GM19324 (cell line): ENCODE measurements around the gene NECTIN1.

Experiments
- ATAC-seq: cut with Tn5 transposase; IDR thresholded peaks from one replicate; pipeline ENCODE4 v1.9.1; 2021; ENCODE audit warnings: mild to moderate bottlenecking, moderate library complexity; ENCODE audit not compliant: unreplicated experiment, low FRiP score

Gene NECTIN1

DNA sequence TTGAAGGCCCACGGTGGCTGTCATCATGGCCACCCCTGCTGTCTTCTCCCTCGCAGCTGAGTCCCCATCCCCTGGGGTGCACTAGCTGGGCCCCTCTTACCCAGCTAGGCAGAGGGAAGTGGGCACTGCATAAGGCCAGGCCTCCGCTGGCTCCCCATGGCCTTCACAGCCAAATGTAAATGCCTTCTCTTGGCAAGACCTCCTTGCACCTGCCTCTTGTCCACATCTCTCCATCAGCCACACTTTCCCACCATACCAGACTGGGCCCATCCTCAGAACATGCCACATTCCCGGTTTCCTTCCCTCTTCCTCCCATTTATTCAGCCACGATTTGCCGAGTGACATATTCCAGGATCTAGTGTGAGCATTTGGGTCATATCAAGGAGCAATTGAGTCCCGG is 49.7 kb downstream of the NECTIN1 start:
- no peak for ATAC-seq

DNA sequence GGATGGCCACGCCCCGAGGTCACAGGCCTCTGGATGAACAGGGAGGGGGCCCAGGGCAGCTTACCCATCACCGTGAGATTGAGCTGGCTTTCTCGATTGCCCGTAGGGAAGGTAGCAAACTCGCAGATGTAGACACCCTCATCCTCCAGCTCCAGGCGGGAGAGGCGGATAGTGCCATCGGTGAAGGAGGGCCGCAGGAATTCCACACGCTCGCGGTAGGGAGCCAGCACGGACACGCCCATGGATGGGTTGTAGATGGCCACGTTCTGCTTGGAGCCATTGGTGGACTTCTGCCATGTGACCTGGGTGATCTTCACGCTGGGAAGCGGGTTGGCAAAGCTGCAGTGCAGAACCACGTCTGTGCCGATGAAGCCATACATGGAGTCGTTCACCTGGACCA is 50.6 kb downstream of the NECTIN1 start:
- ATAC-seq = no peak

DNA sequence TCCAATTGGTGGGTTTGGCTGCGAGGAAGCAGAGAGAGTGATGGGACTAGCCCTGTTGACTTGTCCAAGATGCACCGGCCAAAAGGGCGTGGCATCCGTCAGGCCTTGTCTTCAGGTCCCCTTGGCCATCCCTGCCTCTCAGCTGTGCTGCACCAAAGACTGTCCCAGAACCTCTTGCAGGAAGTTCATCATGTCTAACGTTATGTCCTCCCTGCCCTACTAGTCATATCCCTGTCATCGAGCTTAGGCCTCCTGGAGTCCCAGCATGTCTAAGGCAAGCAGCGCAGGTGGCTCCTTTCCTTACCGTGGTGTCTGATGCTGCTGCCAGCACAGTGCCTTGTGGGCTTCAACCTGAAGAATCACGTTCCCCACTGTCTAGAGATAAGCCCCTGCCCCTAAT is 51.2 kb downstream of the NECTIN1 start:
- ATAC-seq = no peak

DNA sequence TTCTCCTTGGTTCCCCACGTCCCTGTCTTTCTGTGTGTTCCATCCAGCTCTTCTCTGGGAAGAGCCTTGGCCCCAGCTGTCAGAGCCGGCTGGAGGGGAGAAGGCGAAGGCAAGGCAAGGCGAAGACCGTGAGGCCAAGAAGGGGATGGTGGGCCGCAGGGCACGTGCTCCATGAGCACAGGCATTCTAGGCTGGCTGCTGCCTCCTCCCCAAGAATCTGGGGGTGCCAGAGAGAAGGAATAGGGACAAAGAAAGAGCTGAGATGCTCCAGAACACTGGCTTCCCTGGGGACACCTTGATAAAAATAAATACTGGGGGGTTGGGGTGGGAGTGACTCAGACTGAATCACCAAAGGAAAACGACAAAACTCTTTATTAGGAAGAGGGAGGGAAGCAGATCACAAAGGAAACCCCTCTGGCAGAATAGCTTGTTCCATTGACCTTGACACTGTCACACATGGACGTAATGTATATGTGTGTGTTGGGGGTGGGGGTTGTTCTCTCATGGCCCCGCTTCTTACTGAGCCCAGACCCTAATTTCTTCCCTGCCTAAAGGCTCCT is 52.5 kb downstream of the NECTIN1 start:
- ATAC-seq = no peak

DNA sequence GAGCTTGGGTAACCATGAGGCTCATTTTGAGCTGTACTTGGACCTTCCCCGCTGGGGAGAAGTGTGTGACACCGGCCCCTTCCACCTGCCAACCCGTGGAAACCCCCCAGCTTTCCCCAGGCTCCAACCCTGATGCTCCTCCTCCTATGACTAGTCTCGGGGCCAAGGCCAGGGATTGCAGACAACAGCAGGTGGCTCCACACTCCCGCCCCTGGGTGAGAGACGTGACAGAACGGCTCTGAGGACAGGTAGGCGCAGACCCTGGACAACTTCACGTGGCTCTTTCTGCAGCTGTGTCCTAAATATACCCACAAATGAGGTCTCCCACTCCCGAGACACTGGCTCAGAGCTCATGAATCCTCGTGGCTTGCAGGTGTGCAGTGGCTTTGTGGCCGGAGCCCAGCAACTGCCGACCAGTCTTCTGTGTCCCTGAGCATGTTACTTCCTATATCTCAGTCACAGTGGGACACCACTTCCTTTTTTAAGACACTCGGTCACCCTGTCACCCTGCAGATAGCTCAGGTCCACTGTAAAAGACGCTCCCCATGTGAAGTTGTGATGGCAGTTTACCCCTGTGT is 55.2 kb downstream of the NECTIN1 start:
- peak; percentile 65 for ATAC-seq

DNA sequence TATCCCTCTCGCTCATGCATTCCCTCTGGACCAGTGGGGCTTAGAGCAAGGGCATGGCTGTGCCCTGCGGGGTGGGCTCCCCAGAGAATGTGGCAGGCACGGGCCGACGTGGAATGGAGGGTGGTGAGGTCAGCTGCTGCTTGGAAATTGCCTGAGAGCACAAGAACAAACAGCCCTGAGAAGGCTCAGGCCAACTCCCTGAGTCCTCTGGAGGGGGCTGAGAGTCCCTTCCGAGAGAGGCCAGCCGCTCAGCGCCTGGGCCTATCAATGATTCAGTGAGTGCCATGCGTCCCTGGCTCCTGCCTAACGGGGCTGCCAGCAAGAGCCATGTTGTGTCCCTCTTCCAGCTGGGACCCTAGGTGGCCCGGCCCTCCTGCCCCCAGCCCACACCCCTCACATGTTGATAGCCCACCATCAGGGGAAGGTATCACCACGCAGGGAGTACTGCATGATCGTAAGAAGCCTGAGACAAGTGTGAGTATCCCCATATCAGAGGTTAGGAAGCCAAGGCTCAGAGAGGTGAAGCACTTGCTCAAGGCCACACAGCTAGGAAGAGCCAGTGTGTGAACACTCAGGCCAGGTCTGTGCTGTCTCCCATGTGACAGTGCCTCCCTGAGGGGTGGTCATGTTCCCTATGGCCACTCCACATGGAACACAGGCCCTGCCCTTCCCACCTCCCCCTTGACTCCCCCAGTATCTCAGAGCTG is 55.8 kb downstream of the NECTIN1 start:
- ATAC-seq = no peak

DNA sequence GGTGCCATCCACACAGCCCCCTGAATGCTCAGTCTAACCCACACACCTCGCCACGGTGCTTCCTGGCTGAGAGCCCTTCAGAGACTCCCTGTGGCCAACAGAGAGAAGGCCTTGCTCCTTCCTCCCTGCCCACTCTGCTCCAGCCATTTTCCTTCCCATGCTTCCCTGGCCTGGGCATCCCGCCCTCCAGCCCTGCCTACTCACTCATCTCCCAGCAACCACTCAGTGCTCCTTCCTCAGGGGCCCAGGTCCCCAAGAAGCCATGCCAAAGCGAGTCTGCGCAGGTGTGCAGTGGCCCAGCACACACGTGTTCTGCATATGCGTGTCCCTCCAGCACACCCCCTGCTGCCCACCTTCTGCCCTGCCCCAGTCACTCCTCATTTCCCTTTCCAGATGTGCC is 56.4 kb downstream of the NECTIN1 start:
- ATAC-seq = no peak

DNA sequence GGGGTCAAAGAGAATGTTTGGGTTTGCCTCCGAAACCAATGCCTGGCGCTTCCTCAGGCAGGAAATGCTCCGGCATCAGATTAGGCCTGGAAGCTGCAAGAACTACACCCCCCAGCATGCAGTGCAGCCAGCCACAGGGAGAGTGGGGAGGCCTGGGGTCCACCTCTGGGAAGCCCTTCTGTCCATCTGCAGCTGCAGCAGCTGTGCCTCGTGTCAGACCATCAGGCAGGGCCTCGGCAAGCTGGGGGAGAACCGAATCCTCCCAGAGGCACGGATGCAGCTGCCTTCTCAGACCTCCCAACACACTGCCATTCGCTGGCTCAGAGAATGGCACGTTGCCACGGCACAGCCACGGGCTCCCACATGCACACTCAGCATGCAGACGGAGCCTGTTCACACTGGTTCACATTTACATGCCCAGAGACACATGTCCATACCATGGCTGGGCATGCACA is 57.4 kb downstream of the NECTIN1 start:
- ATAC-seq = no peak

DNA sequence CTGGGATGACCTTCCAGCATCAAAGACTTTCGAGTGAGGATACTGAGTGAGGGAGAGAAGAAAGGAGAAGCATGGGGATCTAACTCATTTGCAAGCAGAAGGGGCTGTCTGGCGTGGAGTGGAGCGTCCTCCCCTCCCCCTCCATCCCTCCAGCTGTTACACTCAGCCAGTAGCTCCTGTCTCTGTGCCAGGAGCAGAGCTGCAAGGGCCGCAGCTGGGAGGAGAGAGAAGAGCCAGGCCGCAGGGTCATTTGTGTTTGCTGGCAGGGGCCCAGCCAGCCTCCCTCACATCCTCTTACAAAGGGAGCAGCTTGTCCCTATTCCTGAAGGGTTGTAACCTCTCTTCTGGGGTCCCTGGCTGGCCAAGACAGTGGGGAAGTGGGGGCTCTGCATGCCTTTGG is 57.9 kb downstream of the NECTIN1 start:
- ATAC-seq = no peak

DNA sequence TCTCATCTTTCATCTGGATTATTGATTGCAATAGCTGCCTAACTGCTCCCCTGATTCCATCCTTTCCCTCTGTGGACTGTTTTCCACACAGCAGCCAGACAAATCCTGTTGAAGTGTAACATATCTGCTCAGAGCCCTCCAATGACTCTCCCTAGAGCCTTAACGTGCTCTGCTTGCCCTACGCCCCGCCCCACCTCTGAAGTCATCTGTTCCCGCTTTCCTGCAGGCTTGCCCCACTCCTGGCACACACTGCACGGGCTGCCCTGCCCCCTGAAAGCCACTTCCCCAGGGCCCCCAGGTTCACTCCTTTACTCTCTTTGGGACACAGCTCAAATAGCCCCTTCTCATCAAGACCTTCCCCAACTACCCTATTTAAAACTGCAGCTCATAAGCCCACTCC is 59.5 kb downstream of the NECTIN1 start:
- ATAC-seq = no peak

DNA sequence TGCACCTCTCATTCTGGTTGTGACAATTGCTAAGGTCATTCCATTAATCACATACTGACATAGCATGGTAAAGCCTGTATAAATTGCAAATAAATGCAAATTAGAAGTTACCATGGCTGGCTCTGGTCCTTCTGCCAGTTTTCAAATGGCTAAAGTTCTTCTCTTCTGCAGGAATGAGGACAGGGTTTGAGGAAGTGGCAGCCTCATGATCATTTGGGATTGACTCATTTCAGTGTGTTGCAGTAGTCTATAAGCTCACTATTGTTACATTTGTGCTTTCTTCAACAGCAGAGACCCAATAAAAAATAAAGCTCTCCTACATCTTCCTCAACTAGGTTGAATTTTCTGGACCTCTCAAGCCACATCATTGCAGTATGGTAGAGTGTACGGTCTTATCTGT is 60.3 kb downstream of the NECTIN1 start:
- no peak for ATAC-seq

DNA sequence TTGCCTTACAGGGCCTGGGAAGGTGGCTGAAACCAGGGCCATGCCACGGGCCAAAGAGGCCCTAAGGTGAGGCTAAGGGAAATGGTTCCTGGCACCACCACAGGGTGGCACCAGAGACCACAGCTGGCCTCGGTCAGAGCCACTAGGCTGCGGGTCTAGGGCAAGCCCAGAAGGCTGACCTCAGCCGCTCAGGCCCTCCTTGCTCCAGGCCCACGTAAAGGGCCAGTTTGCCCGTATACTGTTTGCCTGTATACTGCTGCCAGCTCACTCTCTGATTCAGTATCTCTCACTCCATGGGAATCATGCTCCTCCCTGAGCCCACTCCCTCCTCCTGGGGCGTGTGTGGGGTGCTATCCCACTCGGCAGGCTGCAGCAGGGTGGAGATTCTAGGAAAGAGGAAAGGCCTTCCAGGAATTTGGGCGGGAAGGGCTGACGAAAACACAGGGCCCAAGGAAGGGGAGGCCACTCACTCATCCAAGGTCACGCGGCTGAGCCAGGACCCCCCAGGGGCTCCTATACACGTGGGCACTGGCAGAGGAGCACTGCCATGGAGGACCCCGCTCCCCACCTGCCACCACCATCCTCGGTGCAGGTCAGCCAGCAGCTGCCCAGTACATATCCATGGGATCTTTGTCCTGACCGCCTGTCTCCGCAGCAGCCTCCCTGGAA is 62.4 kb downstream of the NECTIN1 start:
- peak; percentile 49 for ATAC-seq

DNA sequence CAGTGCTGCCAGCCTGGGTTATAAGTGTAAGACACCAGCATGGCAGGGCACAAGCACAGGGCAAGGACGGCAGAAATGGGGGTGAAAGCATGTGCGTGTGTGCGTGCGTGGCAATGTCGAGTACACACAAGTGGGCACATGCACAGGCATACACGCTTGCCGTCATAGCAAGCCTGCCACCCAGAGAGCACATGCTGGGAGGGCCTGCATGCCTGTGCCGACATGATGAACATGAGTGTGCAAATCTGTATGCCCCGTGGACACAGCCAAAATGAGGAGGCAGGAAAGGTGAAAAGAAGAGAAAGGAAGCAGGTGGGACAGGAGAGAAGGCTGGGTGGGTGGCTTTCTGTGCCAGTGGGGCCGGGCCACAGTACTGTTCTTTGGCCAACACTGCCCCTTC is 62.9 kb downstream of the NECTIN1 start:
- no peak for ATAC-seq

DNA sequence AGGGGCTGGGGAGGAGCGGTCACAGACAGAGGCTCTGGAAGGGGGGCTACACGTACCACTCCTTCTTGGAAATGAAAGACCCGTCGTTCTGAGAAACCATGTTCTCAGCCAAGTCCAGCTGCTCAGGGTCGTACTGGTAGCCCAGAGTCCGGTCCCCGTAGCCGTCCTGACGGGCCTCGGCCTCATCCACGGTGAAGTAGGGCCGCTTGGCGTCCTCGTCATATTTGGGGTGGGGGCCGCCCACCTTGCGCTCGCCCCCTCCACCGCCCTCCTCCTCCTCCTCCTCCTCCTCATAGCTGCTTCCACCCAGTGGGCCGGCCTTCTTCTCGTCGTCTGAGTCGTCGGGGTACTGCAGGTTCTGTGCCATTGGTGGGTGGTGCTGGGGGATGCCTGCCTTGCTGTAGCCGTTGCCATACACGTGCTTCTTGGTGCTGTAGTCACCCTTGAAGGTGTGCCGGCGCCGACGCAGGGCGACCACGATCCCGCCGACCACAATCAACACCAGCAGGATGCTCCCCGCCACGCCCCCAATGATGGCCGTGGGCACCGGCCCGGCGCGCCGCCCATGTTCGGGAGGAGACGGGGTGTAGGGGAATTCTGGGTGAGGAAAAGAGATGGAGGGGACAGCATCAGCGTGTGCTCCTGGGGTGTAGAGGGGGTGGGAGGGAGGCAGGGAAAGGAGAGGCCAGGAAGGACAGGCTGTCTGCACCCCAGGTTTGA is 64.1 kb downstream of the NECTIN1 start:
- no peak for ATAC-seq

DNA sequence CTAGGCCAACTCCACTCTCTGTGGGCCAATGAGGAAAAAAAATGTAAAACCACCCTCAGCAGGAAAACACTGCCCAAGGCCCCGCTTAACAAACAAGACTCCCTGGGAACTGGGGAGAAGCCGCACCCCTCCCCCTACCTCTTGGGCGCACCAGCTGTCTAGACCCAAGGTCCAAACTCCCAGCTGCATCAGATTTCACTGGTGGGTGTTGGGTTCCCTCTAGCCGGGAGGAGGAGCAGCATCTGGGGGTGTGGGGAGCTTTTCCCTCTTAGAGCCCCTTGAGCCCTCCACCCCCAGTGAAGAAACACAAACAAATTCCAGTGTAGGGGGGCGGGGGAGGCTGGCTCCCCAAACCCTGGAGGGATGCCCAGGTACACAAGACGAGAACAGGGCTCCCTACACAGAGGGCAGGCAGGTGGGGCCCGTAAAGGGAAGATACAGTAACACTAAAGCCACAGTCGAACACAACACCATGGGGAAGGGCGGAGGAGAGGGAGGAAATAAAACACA is 64.9 kb downstream of the NECTIN1 start:
- ATAC-seq = no peak

DNA sequence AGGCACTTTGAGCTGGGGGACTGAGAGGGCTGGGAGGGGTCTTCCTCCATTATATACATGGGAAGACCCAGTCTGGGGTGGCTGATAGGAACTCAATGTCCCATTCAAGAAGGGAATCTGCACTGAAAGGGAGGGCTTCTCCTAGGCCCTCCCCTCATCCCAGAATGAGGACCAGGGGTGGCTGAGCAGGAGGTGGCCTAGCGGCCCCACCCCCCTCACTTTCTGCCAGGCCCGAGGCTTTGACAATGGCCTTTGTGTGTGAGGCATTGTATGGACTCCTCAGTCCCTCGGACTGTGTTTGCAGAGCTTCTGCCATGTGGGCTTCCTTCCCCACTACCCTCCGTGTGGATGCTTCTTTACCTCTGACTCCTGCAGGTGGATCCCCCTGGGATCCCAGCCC is 65.7 kb downstream of the NECTIN1 start:
- ATAC-seq = no peak

DNA sequence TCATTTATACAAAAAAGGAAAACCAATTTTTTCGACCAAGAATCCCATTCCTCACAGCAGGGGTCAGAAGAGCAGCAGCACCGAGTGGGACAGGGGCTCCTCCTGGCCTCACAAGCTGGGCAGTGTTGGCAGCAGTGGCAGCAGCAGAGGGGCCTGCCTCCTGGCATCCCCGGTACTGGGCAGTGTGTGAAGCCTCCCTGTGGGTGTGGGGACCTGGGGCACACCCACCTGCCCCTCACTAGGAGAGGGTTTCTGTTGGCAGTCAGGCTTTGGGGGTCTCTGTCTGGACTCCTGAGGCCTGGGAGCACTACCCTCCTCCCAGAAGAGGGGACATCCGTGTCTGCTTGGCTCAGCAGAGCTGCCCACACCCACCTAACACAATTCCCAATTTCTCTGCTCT is 67.8 kb downstream of the NECTIN1 start:
- ATAC-seq = no peak

DNA sequence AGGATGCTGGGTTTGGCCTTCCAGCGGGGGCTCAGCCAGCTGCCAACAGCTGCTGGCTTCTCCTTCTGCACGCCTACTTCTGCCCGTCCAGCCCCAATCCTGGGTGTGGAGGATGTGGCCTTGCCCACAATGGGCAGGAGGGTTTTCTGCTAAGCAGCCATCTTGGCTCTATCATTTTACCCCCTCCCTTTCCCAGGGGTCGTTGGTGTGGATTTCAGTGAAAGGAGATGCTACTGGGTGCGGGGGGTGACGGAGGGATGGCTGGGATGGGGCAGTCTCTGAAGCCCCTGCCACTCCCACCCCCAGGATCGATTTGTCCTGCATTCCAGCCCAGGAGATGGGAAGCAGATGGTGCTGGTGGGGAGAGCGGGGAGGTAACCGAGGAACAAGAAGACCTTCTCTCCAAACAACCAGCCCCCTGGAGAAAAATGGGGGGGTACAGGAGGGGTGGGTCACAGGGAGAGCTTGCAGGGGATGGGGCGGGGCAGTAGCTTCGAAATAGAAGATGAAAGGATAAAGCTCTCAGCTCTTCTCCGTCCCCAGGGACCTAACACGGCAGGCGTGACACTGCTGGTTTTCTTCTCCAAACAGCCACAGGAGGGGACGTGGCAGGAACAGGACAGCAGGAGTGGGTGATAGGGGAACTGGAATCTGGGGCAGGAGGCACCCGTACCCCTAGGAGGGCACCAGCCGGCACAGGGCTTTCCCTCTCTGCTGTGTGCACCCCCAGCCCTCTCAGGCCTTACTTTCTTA is 68.9 kb downstream of the NECTIN1 start:
- ATAC-seq = no peak

DNA sequence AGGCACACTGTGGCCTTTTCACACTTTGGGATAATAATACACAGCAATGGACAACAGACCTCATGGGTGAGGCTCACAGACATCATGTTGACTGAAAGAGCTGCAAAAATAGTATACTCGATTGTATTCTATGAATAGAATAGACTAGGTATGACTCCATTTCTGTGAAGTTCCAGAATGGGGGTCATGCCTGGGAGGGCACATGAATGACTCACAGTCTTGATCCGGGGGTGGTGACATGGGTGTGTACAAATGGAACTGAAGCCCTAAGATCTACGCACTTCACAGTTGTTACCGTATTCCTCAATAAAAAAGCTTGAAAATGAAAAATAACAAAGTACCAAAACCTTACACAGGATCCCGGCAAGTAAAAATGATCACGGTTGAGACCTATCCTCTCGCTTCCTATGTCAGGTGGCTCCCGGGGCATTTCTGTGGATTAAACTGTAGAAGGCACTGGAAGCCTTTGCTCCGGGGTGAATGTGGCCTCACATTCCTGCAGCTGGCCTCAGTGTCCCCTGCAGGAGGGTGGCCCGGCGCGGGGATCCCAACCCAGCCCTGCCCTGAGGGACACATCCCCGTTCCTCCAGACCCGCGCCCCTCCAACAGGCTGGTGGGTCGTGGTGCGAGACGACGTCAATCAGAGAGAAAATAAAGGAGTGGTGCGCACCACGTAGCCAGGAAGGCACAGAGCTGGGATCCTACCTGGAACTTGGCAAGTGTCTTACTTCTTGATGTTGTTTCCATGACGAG is 75.9 kb downstream of the NECTIN1 start:
- no peak for ATAC-seq
